ACC112 (cell line): Measurements from ENCODE around the gene ACHE.

Experiments used
- H2AFZ ChIP-seq: fragments of 200-600 bp; sonication (generic); one replicate; pipeline ENCODE4 v1.6.0; 2017; ENCODE audit warnings: antibody characterized with exemption, low read length; ENCODE audit not compliant: unreplicated experiment
- H3K27ac ChIP-seq: fragments of 200-600 bp; sonication (generic); 2 replicates; pipeline ENCODE4 v1.5.1; 2014; ENCODE audit warnings: low read depth, mild to moderate bottlenecking, antibody characterized with exemption, low read length, moderate library complexity
- H3K27me3 ChIP-seq: fragments of 200-600 bp; sonication (generic); 2 replicates; pipeline ENCODE4 v1.6.1; 2014; ENCODE audit warnings: mild to moderate bottlenecking, antibody characterized with exemption, low read length, moderate library complexity, mixed read lengths; ENCODE audit not compliant: insufficient read depth
- H3K36me3 ChIP-seq: fragments of 200-600 bp; sonication (generic); 2 replicates; pipeline ENCODE4 v1.6.1; 2016; ENCODE audit warnings: mild to moderate bottlenecking, antibody characterized with exemption, low read length, moderate library complexity, mixed read lengths; ENCODE audit not compliant: insufficient read depth
- H3K4me1 ChIP-seq: fragments of 200-600 bp; sonication (generic); one replicate; pipeline ENCODE4 v1.6.1; 2016; ENCODE audit warnings: low read length, mixed read lengths; ENCODE audit not compliant: insufficient read depth, unreplicated experiment, control insufficient read depth
- H3K4me3 ChIP-seq: fragments of 200-600 bp; sonication (generic); 2 replicates; pipeline ENCODE4 v1.5.1; 2014; ENCODE audit warnings: mild to moderate bottlenecking, low read depth, low read length
- H3K79me2 ChIP-seq: fragments of 200-600 bp; sonication (generic); one replicate; pipeline ENCODE4 v1.6.0; 2016; ENCODE audit warnings: low read length; ENCODE audit not compliant: control insufficient read depth, unreplicated experiment, insufficient read depth

Gene ACHE

GRCh38 chr7:100896732-100897608 lies 1.3 kb upstream of the ACHE start:
- no peaks in the 10 kb centered on the region for H3K36me3 ChIP-seq
- peaks cover 27% of the 10 kb centered on the region for H3K27me3 ChIP-seq
- H2AFZ ChIP-seq: no peak overlapping the region
- H3K4me3 ChIP-seq: 0 out of 2 replicates have a peak overlapping the region, but pooled peaks have one; percentile 4
- H3K4me1 ChIP-seq: peaks cover 4% of the 10 kb centered on the region
- H3K79me2 ChIP-seq: no peaks in the 10 kb centered on the region
- H3K27ac ChIP-seq: no peak overlapping the region

- Histone ChIP-seq H3K4me1 (peaks cover 8% of the 10 kb centered on the region), H3K79me2 (no peaks in the 10 kb centered on the region), H3K27ac (no peak overlapping the region), H3K36me3 (no peaks in the 10 kb centered on the region), H3K27me3 (peaks cover 27% of the 10 kb centered on the region), H2AFZ (no peak overlapping the region), H3K4me3 (0 out of 2 replicates have a peak overlapping the region, but pooled peaks have one; percentile 4)
Measured at GRCh38 chr7:100895956-100896731, 456 bp upstream of the ACHE start.

- Histone ChIP-seq H3K27ac (no peak overlapping the region), H3K4me3 (peak overlapping the region; percentile 70), H3K36me3 (no peaks in the 10 kb centered on the region), H2AFZ (peak overlapping the region; percentile 12), H3K4me1 (peaks cover 14% of the 10 kb centered on the region), H3K27me3 (peaks cover 27% of the 10 kb centered on the region), H3K79me2 (no peaks in the 10 kb centered on the region)
Measured at GRCh38 chr7:100894860-100895700, 608 bp downstream of the ACHE start.

GRCh38 chr7:100893910-100894721 lies 1.6 kb downstream of the ACHE start:
- H3K36me3 ChIP-seq: no peaks in the 10 kb centered on the region
- peaks cover 27% of the 10 kb centered on the region for H3K27me3 ChIP-seq
- H3K4me3 ChIP-seq: no peak overlapping the region
- H3K27ac ChIP-seq: no peak overlapping the region
- no peak overlapping the region for H2AFZ ChIP-seq
- H3K79me2 ChIP-seq: peaks cover 2% of the 10 kb centered on the region
- peaks cover 14% of the 10 kb centered on the region for H3K4me1 ChIP-seq

- Histone ChIP-seq H3K36me3 (0 out of 2 replicates have a peak, but pooled peaks cover 3% of the 10 kb centered on the region), H3K27ac (no peak overlapping the region), H3K27me3 (peaks cover 27% of the 10 kb centered on the region), H3K4me1 (peaks cover 18% of the 10 kb centered on the region), H3K4me3 (no peak overlapping the region), H2AFZ (no peak overlapping the region), H3K79me2 (peaks cover 9% of the 10 kb centered on the region)
Measured at GRCh38 chr7:100893318-100893895, 2.3 kb downstream of the ACHE start.

- 0 out of 2 replicates have a peak, but pooled peaks cover 3% of the 10 kb centered on the region for H3K36me3 ChIP-seq
- no peak overlapping the region for H3K4me3 ChIP-seq
- peaks cover 22% of the 10 kb centered on the region for H3K27me3 ChIP-seq
- H3K27ac ChIP-seq: no peak overlapping the region
- peaks cover 24% of the 10 kb centered on the region for H3K4me1 ChIP-seq
- H3K79me2 ChIP-seq: peaks cover 15% of the 10 kb centered on the region
- H2AFZ ChIP-seq: no peak overlapping the region
Measured at GRCh38 chr7:100892364-100893317, 3.0 kb downstream of the ACHE start.

GRCh38 chr7:100891568-100892247 lies 4.0 kb downstream of the ACHE start:
- H3K27me3 ChIP-seq: peaks cover 17% of the 10 kb centered on the region
- peaks cover 26% of the 10 kb centered on the region for H3K4me1 ChIP-seq
- no peak overlapping the region for H3K27ac ChIP-seq

GRCh38 chr7:100890653-100891567 lies 4.8 kb downstream of the ACHE start:
- Histone ChIP-seq H3K36me3 (peaks cover 15% of the 10 kb centered on the region; the same call in 1 of the 2 replicates), H3K27ac (peak overlapping the region; percentile 72), H3K4me1 (peaks cover 26% of the 10 kb centered on the region), H3K27me3 (peaks cover 9% of the 10 kb centered on the region), H2AFZ (peak overlapping the region; percentile 93), H3K4me3 (peak overlapping the region; percentile 84), H3K79me2 (peaks cover 18% of the 10 kb centered on the region)

More at GRCh38 chr7:100891568-100892247, 4.0 kb downstream of the ACHE start:
- Histone ChIP-seq H2AFZ (no peak overlapping the region), H3K79me2 (peaks cover 15% of the 10 kb centered on the region), H3K4me3 (peak overlapping the region; percentile 84), H3K36me3 (peaks cover 7% of the 10 kb centered on the region; the same call in 1 of the 2 replicates)
